WTC11 (cell line): ENCODE data around the gene APELA. TPM values are rescaled to one million over a fixed set of nuclear protein-coding genes. Genes with fewer than 3 reads are reported as not detected.
A peak's percentile ranks its signal among the peaks of the same experiment; 100 is the strongest.

Source experiments
- ATAC-seq: fragments of 200-7000 bp; cut with Tn5 transposase; 2 replicates; pipeline ENCODE4 v1.10.0; 2021; ENCODE audit warnings: mild to moderate bottlenecking, moderate library complexity
- CTCF ChIA-PET: fragments of 300-600 bp; sonication (Branson Sonifier 250); formaldehyde crosslinking; loops from one replicate; lab custom pipeline; 2021; ENCODE audit warnings: antibody characterized with exemption; lab: Charles Lee
- POLR2A ChIA-PET: fragments of 350-600 bp; sonication (Branson Sonifier 250); formaldehyde crosslinking; loops from one replicate; lab custom pipeline; 2021; ENCODE audit warnings: antibody characterized with exemption; lab: Charles Lee
- DNase-seq: peaks from one replicate; pipeline ENCODE4 v3.0.0; 2021; ENCODE audit warnings: low spot score
- H3K27ac Mint-ChIP-seq: 2 replicates; pipeline ENCODE4 v1.8.0; 2021; ENCODE audit warnings: mixed read lengths
- H3K27me3 Mint-ChIP-seq: 2 replicates; pipeline ENCODE4 v1.8.0; 2021; ENCODE audit warnings: low read depth, mild to moderate bottlenecking, moderate library complexity, mixed read lengths
- H3K36me3 Mint-ChIP-seq: 2 replicates; pipeline ENCODE4 v1.8.0; 2021; ENCODE audit warnings: mixed read lengths
- H3K4me1 Mint-ChIP-seq: 2 replicates; pipeline ENCODE4 v1.8.0; 2022; ENCODE audit warnings: mixed read lengths
- H3K4me3 Mint-ChIP-seq: 2 replicates; pipeline ENCODE4 v1.8.0; 2021; ENCODE audit warnings: mild to moderate bottlenecking, moderate library complexity, mixed read lengths
- H3K9me3 Mint-ChIP-seq: 2 replicates; pipeline ENCODE4 v1.8.0; 2021; ENCODE audit warnings: mixed read lengths
- ATF1 ChIP-seq: sonication (generic); formaldehyde crosslinking; IDR thresholded peaks from 2 replicates; pipeline ENCODE4 v1.8.1; 2023; ENCODE audit warnings: mild to moderate bottlenecking, moderate library complexity, missing genetic modification reagents
- ETV6 ChIP-seq: sonication (generic); formaldehyde crosslinking; IDR thresholded peaks from 2 replicates; pipeline ENCODE4 v1.8.1; 2022; ENCODE audit warnings: mild to moderate bottlenecking, missing genetic modification reagents
- GABPB1 ChIP-seq: sonication (generic); formaldehyde crosslinking; IDR thresholded peaks from 2 replicates; pipeline ENCODE4 v1.8.1; 2023; ENCODE audit warnings: mild to moderate bottlenecking, missing genetic modification reagents
- JAZF1 ChIP-seq: fragments of 250-450 bp; sonication (Bioruptor Pico); IDR thresholded peaks from 2 replicates; pipeline ENCODE4 v1.9.0; 2021; ENCODE audit warnings: moderate library complexity, mild to moderate bottlenecking, inconsistent platforms
- MYBL2 ChIP-seq: sonication (generic); formaldehyde crosslinking; IDR thresholded peaks from 2 replicates; pipeline ENCODE4 v1.8.1; 2023; ENCODE audit warnings: mild to moderate bottlenecking, moderate library complexity, missing genetic modification reagents
- NFE2L1 ChIP-seq: sonication (generic); formaldehyde crosslinking; IDR thresholded peaks from 2 replicates; pipeline ENCODE4 v1.8.1; 2023; ENCODE audit warnings: missing genetic modification reagents
- OVOL2 ChIP-seq: fragments of 250-450 bp; sonication (Bioruptor Pico); IDR thresholded peaks from 2 replicates; pipeline ENCODE4 v1.9.0; 2021; ENCODE audit warnings: mild to moderate bottlenecking, borderline replicate concordance
- RELA ChIP-seq: sonication (generic); formaldehyde crosslinking; IDR thresholded peaks from 2 replicates; pipeline ENCODE4 v1.8.1; 2022; ENCODE audit warnings: missing genetic modification reagents, mild to moderate bottlenecking, borderline replicate concordance
- RORB ChIP-seq: fragments of 250-450 bp; sonication (Bioruptor Pico); IDR thresholded peaks from 2 replicates; pipeline ENCODE4 v1.9.0; 2021; ENCODE audit warnings: mild to moderate bottlenecking
- SMAD4 ChIP-seq: sonication (generic); formaldehyde crosslinking; IDR thresholded peaks from 2 replicates; pipeline ENCODE4 v1.8.0; 2022; ENCODE audit warnings: mild to moderate bottlenecking, missing genetic modification reagents
- TEAD1 ChIP-seq: sonication (generic); formaldehyde crosslinking; IDR thresholded peaks from 2 replicates; pipeline ENCODE4 v1.8.0; 2022; ENCODE audit warnings: mild to moderate bottlenecking, missing genetic modification reagents
- ZNF121 ChIP-seq: sonication (generic); formaldehyde crosslinking; IDR thresholded peaks from 2 replicates; pipeline ENCODE4 v1.8.0; 2023; ENCODE audit warnings: missing genetic modification reagents
- ZNF219 ChIP-seq: sonication (generic); formaldehyde crosslinking; IDR thresholded peaks from 2 replicates; pipeline ENCODE4 v1.8.0; 2023; ENCODE audit warnings: missing genetic modification reagents, mild to moderate bottlenecking, borderline replicate concordance
- ZNF232 ChIP-seq: sonication (generic); formaldehyde crosslinking; IDR thresholded peaks from 2 replicates; pipeline ENCODE4 v1.8.0; 2022; ENCODE audit warnings: mild to moderate bottlenecking, missing genetic modification reagents
- ZNF423 ChIP-seq: fragments of 250-450 bp; sonication (Bioruptor Pico); IDR thresholded peaks from 2 replicates; pipeline ENCODE4 v2.1.2; 2022; ENCODE audit warnings: mild to moderate bottlenecking, moderate library complexity
- ZNF671 ChIP-seq: fragments of 250-450 bp; sonication (Bioruptor Pico); IDR thresholded peaks from 2 replicates; pipeline ENCODE4 v1.8.0; 2021; ENCODE audit warnings: mild to moderate bottlenecking
- total RNA-seq: library from RNA; stranded (reverse); gene quantifications from 3 replicates; pipeline ENCODE4 v1.2.3, GENCODE V29; 2021
- TF ChIP-seq, protein P1 (sequence below): sonication (generic); formaldehyde crosslinking; IDR thresholded peaks from 2 replicates; pipeline ENCODE4 v1.8.1; 2022; ENCODE audit warnings: low read depth, missing genetic modification reagents, borderline replicate concordance
- TF ChIP-seq, protein P2 (sequence below): fragments of 250-450 bp; sonication (Bioruptor Pico); IDR thresholded peaks from 2 replicates; pipeline ENCODE4 v1.9.0; 2021; ENCODE audit warnings: moderate library complexity, mild to moderate bottlenecking, inconsistent platforms, borderline replicate concordance
- TF ChIP-seq, protein P3 (sequence below): sonication (generic); formaldehyde crosslinking; IDR thresholded peaks from 2 replicates; pipeline ENCODE4 v1.8.0; 2022; ENCODE audit warnings: mild to moderate bottlenecking, missing genetic modification reagents
- TF ChIP-seq, protein P4 (sequence below): fragments of 250-450 bp; sonication (Bioruptor Pico); IDR thresholded peaks from 2 replicates; pipeline ENCODE4 v2.1.2; 2022; ENCODE audit warnings: mild to moderate bottlenecking, moderate library complexity
- TF ChIP-seq, protein P5 (sequence below): fragments of 250-450 bp; sonication (Bioruptor Pico); IDR thresholded peaks from 2 replicates; pipeline ENCODE4 v1.9.0; 2021; ENCODE audit warnings: mild to moderate bottlenecking

APELA gene
- total RNA-seq, 1 experiment from 2014 or later, result 25.7 TPM

DNA sequence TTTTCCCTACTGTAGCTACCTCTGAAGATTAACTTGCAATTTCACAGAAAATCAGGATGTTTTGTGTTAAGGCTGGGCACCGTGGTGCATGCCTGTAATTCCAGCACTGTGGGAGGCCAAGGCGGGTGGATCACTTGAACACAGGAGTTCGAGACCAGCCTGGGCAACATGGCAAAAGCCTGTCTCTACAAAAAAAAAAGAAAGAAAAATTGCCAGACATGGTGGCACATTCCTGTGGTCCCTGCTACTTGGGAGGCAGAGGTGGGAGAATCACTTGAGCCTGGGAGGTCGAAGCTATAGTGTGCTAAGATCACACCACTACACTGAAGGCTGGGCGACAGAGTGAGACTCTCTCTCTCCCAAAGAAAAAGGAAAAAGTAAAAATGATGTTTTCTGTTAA, 27.4 kb downstream of the APELA start:
- ChIA-PET CTCF (interaction anchor here (0.9 to 1.8 kb wide), 5 partner anchors 10 to 136 kb away, joined by 3 to 6 read pairs (median 4); no protein-coding TSS in a partner anchor), POLR2A (no interaction called here)
- TF ChIP-seq TEAD1 (CRISPR knock-in tag) (peak; percentile 37; the same call in 1 of the 2 replicates), GABPB1 (CRISPR knock-in tag) (no peak)
- Mint-ChIP-seq H3K27ac (no peak overlapping the region), H3K4me3 (no peak overlapping the region), H3K27me3 (no peaks in the 10 kb centered on the region), H3K9me3 (no peaks in the 10 kb centered on the region), H3K4me1 (peaks cover 22% of the 10 kb centered on the region), H3K36me3 (no peaks in the 10 kb centered on the region)
- ATAC-seq (peak; percentile 33; the same call in 1 of the 2 replicates), DNase-seq (no peak)

DNA sequence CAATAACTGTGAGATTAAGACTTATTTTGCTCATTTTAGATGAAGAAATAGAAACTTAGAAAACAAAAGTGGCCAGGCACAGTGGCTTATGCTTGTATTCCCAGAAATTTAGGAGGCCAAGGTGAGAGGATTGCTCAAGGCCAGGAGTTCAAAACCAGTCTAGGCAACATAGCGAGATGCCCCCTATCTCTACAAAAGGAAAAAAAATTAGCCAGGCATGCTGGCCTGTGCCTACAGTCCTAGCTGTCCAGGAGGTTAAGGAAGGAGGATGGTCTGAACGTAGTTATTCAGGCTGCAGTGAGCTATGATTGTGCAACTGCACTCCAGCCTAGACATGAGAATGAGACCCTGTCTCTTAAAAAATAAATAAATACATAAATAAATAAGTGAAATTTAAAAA, 28.0 kb downstream of the APELA start:
- Mint-ChIP-seq H3K36me3 (no peaks in the 10 kb centered on the region), H3K27ac (no peak overlapping the region), H3K4me1 (peaks cover 22% of the 10 kb centered on the region), H3K4me3 (no peak overlapping the region), H3K9me3 (no peaks in the 10 kb centered on the region), H3K27me3 (no peaks in the 10 kb centered on the region)
- CTCF ChIA-PET, result interaction anchor here (1.2 kb wide), 1 partner anchor 21 kb away, joined by 4 read pairs; no protein-coding TSS in a partner anchor
- POLR2A ChIA-PET, result interaction anchor here (0.6 kb wide), 1 partner anchor 131 kb away, joined by 4 read pairs; no protein-coding TSS in a partner anchor
- TF ChIP-seq SMAD4 (CRISPR knock-in tag) (no peak), ZNF232 (CRISPR knock-in tag) (no peak), RELA (no peak), ZNF671 (CRISPR knock-in tag) (no peak), OVOL2 (CRISPR knock-in tag) (no peak), ETV6 (CRISPR knock-in tag) (no peak), RORB (no peak), JAZF1 (CRISPR knock-in tag) (no peak), ZNF121 (CRISPR knock-in tag) (no peak), MYBL2 (CRISPR knock-in tag) (no peak), ATF1 (CRISPR knock-in tag) (no peak), NFE2L1 (CRISPR knock-in tag) (no peak), ZNF219 (CRISPR knock-in tag) (no peak)
- TF ChIP-seq, protein P1, sequence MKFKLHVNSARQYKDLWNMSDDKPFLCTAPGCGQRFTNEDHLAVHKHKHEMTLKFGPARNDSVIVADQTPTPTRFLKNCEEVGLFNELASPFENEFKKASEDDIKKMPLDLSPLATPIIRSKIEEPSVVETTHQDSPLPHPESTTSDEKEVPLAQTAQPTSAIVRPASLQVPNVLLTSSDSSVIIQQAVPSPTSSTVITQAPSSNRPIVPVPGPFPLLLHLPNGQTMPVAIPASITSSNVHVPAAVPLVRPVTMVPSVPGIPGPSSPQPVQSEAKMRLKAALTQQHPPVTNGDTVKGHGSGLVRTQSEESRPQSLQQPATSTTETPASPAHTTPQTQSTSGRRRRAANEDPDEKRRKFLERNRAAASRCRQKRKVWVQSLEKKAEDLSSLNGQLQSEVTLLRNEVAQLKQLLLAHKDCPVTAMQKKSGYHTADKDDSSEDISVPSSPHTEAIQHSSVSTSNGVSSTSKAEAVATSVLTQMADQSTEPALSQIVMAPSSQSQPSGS (CRISPR knock-in tag), result no peak
- TF ChIP-seq, protein P2, sequence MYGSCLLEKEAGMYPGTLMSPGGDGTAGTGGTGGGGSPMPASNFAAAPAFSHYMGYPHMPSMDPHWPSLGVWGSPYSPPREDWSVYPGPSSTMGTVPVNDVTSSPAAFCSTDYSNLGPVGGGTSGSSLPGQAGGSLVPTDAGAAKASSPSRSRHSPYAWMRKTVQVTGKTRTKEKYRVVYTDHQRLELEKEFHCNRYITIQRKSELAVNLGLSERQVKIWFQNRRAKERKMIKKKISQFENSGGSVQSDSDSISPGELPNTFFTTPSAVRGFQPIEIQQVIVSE (CRISPR knock-in tag), result no peak
- TF ChIP-seq, protein P3, sequence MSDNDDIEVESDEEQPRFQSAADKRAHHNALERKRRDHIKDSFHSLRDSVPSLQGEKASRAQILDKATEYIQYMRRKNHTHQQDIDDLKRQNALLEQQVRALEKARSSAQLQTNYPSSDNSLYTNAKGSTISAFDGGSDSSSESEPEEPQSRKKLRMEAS (CRISPR knock-in tag), result no peak
- TF ChIP-seq, protein P4, sequence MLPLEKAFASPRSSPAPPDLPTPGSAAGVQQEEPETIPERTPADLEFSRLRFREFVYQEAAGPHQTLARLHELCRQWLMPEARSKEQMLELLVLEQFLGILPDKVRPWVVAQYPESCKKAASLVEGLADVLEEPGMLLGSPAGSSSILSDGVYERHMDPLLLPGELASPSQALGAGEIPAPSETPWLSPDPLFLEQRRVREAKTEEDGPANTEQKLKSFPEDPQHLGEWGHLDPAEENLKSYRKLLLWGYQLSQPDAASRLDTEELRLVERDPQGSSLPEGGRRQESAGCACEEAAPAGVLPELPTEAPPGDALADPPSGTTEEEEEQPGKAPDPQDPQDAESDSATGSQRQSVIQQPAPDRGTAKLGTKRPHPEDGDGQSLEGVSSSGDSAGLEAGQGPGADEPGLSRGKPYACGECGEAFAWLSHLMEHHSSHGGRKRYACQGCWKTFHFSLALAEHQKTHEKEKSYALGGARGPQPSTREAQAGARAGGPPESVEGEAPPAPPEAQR, result no peak
- ATAC-seq (no peak), DNase-seq (no peak)

DNA sequence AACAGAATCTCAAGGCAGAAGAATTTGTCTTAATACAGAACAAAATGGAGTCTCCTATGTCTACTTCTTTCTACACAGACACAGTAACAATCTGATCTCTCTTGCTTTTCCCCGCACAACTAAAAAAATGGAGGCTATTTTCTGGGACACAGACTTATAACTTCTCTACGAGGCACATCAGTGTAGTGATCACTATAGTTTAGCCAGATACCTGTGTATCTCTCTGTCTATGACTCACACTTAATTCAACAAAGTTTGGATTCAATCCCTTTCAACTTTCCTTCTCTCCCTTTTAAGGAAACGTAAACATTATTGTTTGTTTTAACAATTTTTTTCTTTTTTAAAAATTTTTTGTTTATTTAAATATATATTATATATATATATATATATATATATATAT, 29.4 kb downstream of the APELA start:
- ChIA-PET POLR2A (interaction anchor here (0.6 kb wide), 1 partner anchor 103 kb away, joined by 3 read pairs; no protein-coding TSS in a partner anchor), CTCF (interaction anchor here (1.1 kb wide), 1 partner anchor 22 kb away, joined by 3 read pairs; no protein-coding TSS in a partner anchor)
- Mint-ChIP-seq H3K4me1 (peaks cover 22% of the 10 kb centered on the region), H3K9me3 (no peaks in the 10 kb centered on the region), H3K36me3 (no peaks in the 10 kb centered on the region), H3K27ac (no peak overlapping the region), H3K4me3 (no peak overlapping the region), H3K27me3 (no peaks in the 10 kb centered on the region)
- no peak for ATAC-seq
- no peak for DNase-seq
- TF ChIP-seq ZNF671 (CRISPR knock-in tag), result no peak
- no peak for TF ChIP-seq ZNF423
- TF ChIP-seq, protein P5, sequence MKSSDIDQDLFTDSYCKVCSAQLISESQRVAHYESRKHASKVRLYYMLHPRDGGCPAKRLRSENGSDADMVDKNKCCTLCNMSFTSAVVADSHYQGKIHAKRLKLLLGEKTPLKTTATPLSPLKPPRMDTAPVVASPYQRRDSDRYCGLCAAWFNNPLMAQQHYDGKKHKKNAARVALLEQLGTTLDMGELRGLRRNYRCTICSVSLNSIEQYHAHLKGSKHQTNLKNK (CRISPR knock-in tag), result no peak
